Activated CD4-positive, alpha-beta T cell treated with anti-CD3 and anti-CD28 coated beads, Interleukin-2, amount 10 ng/mL, durations not matched to agents 24 days and 14 days (primary cell): ENCODE measurements around the gene ZNF428. TPM values are rescaled to one million over a fixed set of nuclear protein-coding genes. Genes with fewer than 3 reads are reported as not detected.
A peak's percentile ranks its signal among the peaks of the same experiment; 100 is the strongest.
"Not testable (repeated sequence)": the region's sequence is repeated elsewhere in the genome, so short reads cannot be mapped to it uniquely, and the experiment has no call there.

Experiments used
- DNase-seq: peaks from one replicate; pipeline ENCODE4 v3.0.0; 2022
- H3K27ac Mint-ChIP-seq: one replicate; pipeline ENCODE4 v1.8.0; 2022; ENCODE audit warnings: mild to moderate bottlenecking, mixed read lengths
- H3K27me3 Mint-ChIP-seq: one replicate; pipeline ENCODE4 v1.8.0; 2022; ENCODE audit warnings: mixed read lengths
- H3K36me3 Mint-ChIP-seq: one replicate; pipeline ENCODE4 v1.8.0; 2022; ENCODE audit warnings: low read depth, mild to moderate bottlenecking, mixed read lengths
- H3K4me1 Mint-ChIP-seq: one replicate; pipeline ENCODE4 v1.8.0; 2021; ENCODE audit warnings: mixed read lengths
- H3K4me3 Mint-ChIP-seq: one replicate; pipeline ENCODE4 v1.8.0; 2022; ENCODE audit warnings: mild to moderate bottlenecking, moderate library complexity, mixed read lengths
- H3K9me3 Mint-ChIP-seq: one replicate; pipeline ENCODE4 v1.8.0; 2021; ENCODE audit warnings: mixed read lengths
- intact Hi-C: fragments of 100-400 bp; cut with micrococcal nuclease; formaldehyde crosslinking; loops from one replicate; pipeline ENCODE4 v1.15.1; 2023
- total RNA-seq: library from RNA; stranded (reverse); gene quantifications from 2 replicates; pipeline ENCODE4 v1.2.3, GENCODE V29; 2022

The ZNF428 gene
- total RNA-seq, 1 donor from 2014 or later = 19.4 TPM

DNA sequence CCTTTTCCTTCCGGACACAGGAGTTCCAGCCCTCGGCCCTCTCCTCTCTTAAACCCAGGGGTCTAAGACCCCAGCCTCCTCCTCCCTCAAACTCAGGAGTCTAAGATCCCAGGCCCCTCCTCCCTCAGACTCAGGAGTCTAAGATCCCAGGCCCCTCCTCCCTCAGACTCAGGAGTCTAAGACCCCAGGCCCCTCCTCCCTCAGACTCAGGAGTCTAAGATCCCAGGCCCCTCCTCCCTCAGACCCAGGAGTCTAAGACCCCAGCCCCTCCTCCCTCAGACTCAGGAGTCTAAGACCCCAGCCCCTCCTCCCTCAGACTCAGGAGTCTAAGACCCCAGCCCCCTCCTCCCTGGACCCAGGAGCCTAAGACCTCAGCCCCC is 16.1 kb upstream of the ZNF428 start:
- H3K4me3 Mint-ChIP-seq, H3K27ac Mint-ChIP-seq, intact Hi-C loops, DNase-seq, H3K9me3 Mint-ChIP-seq, H3K36me3 Mint-ChIP-seq: not testable (repeated sequence)
- peaks cover 17% of the 10 kb centered on the region for H3K4me1 Mint-ChIP-seq
- H3K27me3 Mint-ChIP-seq = peaks cover 44% of the 10 kb centered on the region

DNA sequence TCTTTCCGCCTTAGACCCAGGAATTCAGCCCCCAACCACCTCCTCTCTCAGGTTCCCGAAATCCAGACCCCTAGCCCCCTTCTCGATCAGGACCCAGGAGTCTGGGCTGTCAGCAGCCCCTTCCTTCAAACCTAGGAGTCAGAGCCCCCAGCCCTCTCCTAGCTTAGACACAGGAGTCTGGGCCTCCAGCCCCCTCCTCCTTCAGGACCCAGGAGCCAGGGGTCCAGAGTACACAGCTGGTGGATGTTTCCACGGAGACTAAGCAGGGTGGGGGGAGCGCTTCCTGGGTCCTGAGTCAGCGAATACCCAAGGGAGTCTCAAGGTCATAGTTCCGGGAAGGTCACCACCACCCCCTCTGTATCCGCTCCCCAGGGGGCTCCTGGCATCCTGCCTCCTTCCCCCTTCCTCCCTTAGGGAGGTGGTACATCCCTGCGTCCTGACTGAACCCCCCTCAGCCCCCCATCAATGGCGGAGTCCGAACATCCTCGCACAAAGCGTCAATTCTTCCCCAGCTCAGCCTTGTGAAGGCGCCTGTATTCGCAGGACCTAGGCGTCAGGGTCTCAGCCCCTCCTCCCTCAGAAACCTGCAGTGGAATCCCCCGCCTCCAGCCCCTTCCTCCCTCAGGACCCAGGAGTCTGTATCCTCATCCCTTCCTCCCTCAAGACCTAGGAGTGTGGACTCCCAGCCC is 15.6 kb upstream of the ZNF428 start:
- no peak for DNase-seq
- peaks cover 41% of the 10 kb centered on the region for H3K27me3 Mint-ChIP-seq
- peaks cover 4% of the 10 kb centered on the region for H3K36me3 Mint-ChIP-seq
- H3K4me3 Mint-ChIP-seq = no peak overlapping the region
- no peak overlapping the region for H3K27ac Mint-ChIP-seq
- no peaks in the 10 kb centered on the region for H3K9me3 Mint-ChIP-seq
- intact Hi-C loops = no loop called here
- peaks cover 14% of the 10 kb centered on the region for H3K4me1 Mint-ChIP-seq

- Mint-ChIP-seq H3K9me3 (no peaks in the 10 kb centered on the region), H3K36me3 (peaks cover 4% of the 10 kb centered on the region), H3K27ac (no peak overlapping the region), H3K4me1 (peaks cover 12% of the 10 kb centered on the region), H3K27me3 (peaks cover 39% of the 10 kb centered on the region), H3K4me3 (no peak overlapping the region)
- DNase-seq = no peak
- intact Hi-C loops = no loop called here
These were observed 15.1 kb upstream of the ZNF428 start for GRCh38 chr19:43634506-43634871.

- H3K9me3 Mint-ChIP-seq = no peaks in the 10 kb centered on the region
- H3K27ac Mint-ChIP-seq = no peak overlapping the region
- DNase-seq = no peak
- H3K27me3 Mint-ChIP-seq = peaks cover 37% of the 10 kb centered on the region
- peaks cover 2% of the 10 kb centered on the region for H3K36me3 Mint-ChIP-seq
- intact Hi-C loops = no loop called here
- H3K4me3 Mint-ChIP-seq = no peak overlapping the region
- H3K4me1 Mint-ChIP-seq = peaks cover 10% of the 10 kb centered on the region
These were observed 14.6 kb upstream of the ZNF428 start for GRCh38 chr19:43634068-43634467.

- no peak overlapping the region for H3K4me3 Mint-ChIP-seq
- no peak overlapping the region for H3K27ac Mint-ChIP-seq
- no peak for DNase-seq
- no peaks in the 10 kb centered on the region for H3K36me3 Mint-ChIP-seq
- H3K9me3 Mint-ChIP-seq = no peaks in the 10 kb centered on the region
- H3K27me3 Mint-ChIP-seq = peaks cover 32% of the 10 kb centered on the region
- intact Hi-C loops = no loop called here
- peaks cover 6% of the 10 kb centered on the region for H3K4me1 Mint-ChIP-seq
These were observed 14.1 kb upstream of the ZNF428 start for GRCh38 chr19:43633520-43633919.

- H3K27me3 Mint-ChIP-seq = peaks cover 20% of the 10 kb centered on the region
- no peak overlapping the region for H3K4me3 Mint-ChIP-seq
- intact Hi-C loops = no loop called here
- no peaks in the 10 kb centered on the region for H3K9me3 Mint-ChIP-seq
- DNase-seq = no peak
- no peak overlapping the region for H3K27ac Mint-ChIP-seq
- H3K36me3 Mint-ChIP-seq = no peaks in the 10 kb centered on the region
- H3K4me1 Mint-ChIP-seq = peaks cover 3% of the 10 kb centered on the region
These were observed 12.1 kb upstream of the ZNF428 start for GRCh38 chr19:43631491-43631890.

DNA sequence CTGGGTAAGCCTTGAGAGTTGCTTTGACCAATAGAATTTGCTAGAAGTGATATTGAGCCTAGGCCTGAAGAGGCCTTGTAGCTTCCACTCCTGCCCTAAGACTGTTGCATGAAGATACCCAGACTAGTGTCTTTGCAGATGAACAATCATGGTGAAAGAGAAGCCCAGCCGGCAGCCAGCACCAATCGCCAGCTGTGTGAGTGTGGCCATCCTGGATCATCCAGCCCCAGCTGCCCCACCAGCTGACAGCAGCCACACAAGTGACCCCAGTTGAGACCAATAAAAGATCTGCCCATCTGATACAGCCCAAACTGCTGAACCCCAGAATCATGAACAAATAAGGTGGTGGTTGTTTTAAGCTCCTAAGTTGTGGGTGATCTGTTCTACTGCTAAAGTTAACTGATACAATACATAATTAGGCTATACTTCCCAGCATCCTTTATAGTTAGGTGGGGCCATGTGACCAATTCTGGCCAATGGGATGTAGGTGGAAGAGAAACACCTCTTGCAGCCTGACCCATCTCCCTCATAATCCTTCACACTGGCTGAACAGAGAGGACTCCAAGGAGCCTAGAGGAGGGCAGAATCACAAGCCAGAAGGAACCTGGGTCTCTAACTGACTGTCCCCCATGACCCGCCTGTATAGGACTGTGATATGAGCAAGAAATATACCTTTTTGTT is 9.4 kb upstream of the ZNF428 start:
- Mint-ChIP-seq H3K27me3 (peaks cover 14% of the 10 kb centered on the region), H3K4me1 (peaks cover 13% of the 10 kb centered on the region), H3K27ac (no peak overlapping the region), H3K4me3 (no peak overlapping the region), H3K36me3 (no peaks in the 10 kb centered on the region), H3K9me3 (no peaks in the 10 kb centered on the region)
- DNase-seq = no peak
- intact Hi-C loops = no loop called here

- Mint-ChIP-seq H3K27me3 (peaks cover 6% of the 10 kb centered on the region), H3K4me3 (no peak overlapping the region), H3K27ac (no peak overlapping the region), H3K36me3 (no peaks in the 10 kb centered on the region), H3K9me3 (no peaks in the 10 kb centered on the region), H3K4me1 (peaks cover 13% of the 10 kb centered on the region)
- intact Hi-C loops = no loop called here
- no peak for DNase-seq
These were observed 7.4 kb upstream of the ZNF428 start for GRCh38 chr19:43626838-43627237.

GRCh38 chr19:43625918-43626579 is 6.6 kb upstream of the ZNF428 start:
- peak; percentile 70 for DNase-seq
- intact Hi-C loops = loop anchor here (1.0 kb wide), 1 partner anchor 37 kb away; no protein-coding TSS in a partner anchor
- no peak overlapping the region for H3K4me3 Mint-ChIP-seq
- H3K4me1 Mint-ChIP-seq = peaks cover 15% of the 10 kb centered on the region
- no peak overlapping the region for H3K27ac Mint-ChIP-seq
- peaks cover 6% of the 10 kb centered on the region for H3K27me3 Mint-ChIP-seq
- H3K9me3 Mint-ChIP-seq = no peaks in the 10 kb centered on the region
- no peaks in the 10 kb centered on the region for H3K36me3 Mint-ChIP-seq

- intact Hi-C loops = loop anchor here (1.0 kb wide), 1 partner anchor 38 kb away; no protein-coding TSS in a partner anchor
- Mint-ChIP-seq H3K4me3 (peak overlapping the region; percentile 34), H3K27ac (no peak overlapping the region)
These were observed 5.5 kb upstream of the ZNF428 start for GRCh38 chr19:43624933-43625332.

DNA sequence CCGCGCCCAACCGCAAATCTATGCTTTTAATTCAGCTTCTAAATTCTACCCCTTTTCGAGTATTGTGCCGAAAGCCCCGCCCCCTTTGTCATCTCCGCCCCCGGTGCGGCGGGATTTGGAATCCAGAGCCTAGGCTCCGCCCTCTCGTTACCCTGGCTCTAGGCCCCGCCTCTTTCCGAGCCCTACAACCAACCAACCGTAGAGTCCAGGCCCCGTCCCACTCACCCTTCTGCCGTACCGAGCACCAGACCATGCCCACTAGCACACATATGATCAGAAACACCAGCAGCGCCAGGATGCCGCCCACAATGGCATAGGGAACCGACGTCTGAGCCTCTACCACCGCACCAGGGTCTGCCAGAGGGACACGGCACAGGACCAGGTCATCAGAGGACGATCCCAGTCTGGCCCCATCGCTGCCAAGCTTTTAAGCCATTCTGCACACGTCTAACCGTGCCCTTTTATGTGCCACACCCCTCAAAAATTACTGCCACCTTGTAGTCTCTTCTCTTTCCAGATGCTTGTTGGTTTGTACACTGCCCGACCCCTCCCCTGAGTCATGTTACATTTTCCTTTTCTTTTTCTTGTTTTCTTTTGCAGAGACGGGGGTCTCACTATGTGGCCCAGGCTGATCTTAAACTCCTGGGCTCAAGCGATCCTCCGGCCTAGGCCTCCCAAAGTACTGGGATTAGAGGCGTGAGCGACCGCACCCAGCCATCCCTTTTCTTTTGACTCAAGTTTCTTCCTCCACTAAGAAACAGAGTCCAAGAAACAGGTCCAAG is 4.7 kb upstream of the ZNF428 start:
- Mint-ChIP-seq H3K27ac (peak overlapping the region; percentile 70), H3K36me3 (no peaks in the 10 kb centered on the region), H3K4me3 (no peak overlapping the region), H3K4me1 (peaks cover 27% of the 10 kb centered on the region), H3K27me3 (peaks cover 4% of the 10 kb centered on the region), H3K9me3 (no peaks in the 10 kb centered on the region)
- intact Hi-C loops = no loop called here
- DNase-seq = peak; percentile 67

More at GRCh38 chr19:43624933-43625332, 5.5 kb upstream of the ZNF428 start:
- H3K27me3 Mint-ChIP-seq = peaks cover 4% of the 10 kb centered on the region
- DNase-seq = peak; percentile 95
- H3K36me3 Mint-ChIP-seq = no peaks in the 10 kb centered on the region
- no peaks in the 10 kb centered on the region for H3K9me3 Mint-ChIP-seq
- peaks cover 24% of the 10 kb centered on the region for H3K4me1 Mint-ChIP-seq

GRCh38 chr19:43622956-43623355 is 3.5 kb upstream of the ZNF428 start:
- no peak overlapping the region for H3K27ac Mint-ChIP-seq
- intact Hi-C loops = no loop called here
- H3K36me3 Mint-ChIP-seq = no peaks in the 10 kb centered on the region
- H3K4me3 Mint-ChIP-seq = no peak overlapping the region
- DNase-seq = no peak
- peaks cover 29% of the 10 kb centered on the region for H3K4me1 Mint-ChIP-seq
- H3K27me3 Mint-ChIP-seq = peaks cover 4% of the 10 kb centered on the region
- H3K9me3 Mint-ChIP-seq = no peaks in the 10 kb centered on the region

DNA sequence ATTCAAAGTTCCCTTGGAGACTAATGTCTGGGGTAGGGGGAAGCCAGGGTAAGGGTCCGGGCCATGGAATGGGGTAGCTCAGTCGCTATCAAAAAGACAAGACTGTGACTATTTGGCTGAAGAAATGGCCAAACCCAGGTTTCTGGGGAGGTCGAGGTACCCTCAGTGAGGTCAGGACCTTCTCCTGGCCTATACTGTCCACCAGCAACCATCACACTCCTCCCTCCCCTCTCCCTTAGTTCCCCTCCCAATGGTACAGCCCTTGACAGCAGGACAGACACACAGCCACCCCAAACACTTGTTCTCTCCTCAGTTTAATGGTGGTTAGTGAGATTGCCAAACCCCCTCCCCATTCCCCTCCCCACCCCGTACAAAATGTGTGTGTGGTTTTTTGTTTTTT is 2.6 kb upstream of the ZNF428 start:
- intact Hi-C loops = no loop called here
- Mint-ChIP-seq H3K9me3 (no peaks in the 10 kb centered on the region), H3K27me3 (peaks cover 2% of the 10 kb centered on the region), H3K27ac (no peak overlapping the region), H3K36me3 (no peaks in the 10 kb centered on the region), H3K4me3 (no peak overlapping the region), H3K4me1 (peaks cover 30% of the 10 kb centered on the region)
- no peak for DNase-seq
